MCF 10A (cell line): ENCODE measurements around the gene SERF2. TPM values are rescaled to one million over a fixed set of nuclear protein-coding genes. Genes with fewer than 3 reads are reported as not detected.
"Not testable (repeated sequence)": the region's sequence is repeated elsewhere in the genome, so short reads cannot be mapped to it uniquely, and the experiment has no call there.

Source experiments
- BruUV-seq: library from RNA; stranded (reverse); fragments of 400-500 nt; replicated peaks from 2 replicates; lab custom pipeline; 2021; lab: Mats Ljungman, UMichigan
- CTCF ChIA-PET: fragments of 300-600 bp; sonication (Branson Sonifier 250); formaldehyde crosslinking; extraction: SDS; loops from one replicate; lab custom pipeline; 2021; ENCODE audit warnings: antibody characterized with exemption, inconsistent platforms; lab: Yijun Ruan, JAX
- POLR2A ChIA-PET: fragments of 300-600, 350-650 bp; sonication (Branson Sonifier 250); formaldehyde crosslinking; extraction: SDS; loops from one replicate; lab custom pipeline; 2020; ENCODE audit warnings: antibody characterized with exemption, inconsistent platforms; lab: Yijun Ruan, JAX
- DNase-seq: peaks from one replicate; pipeline ENCODE4 v3.0.0-alpha.2; 2018; ENCODE audit not compliant: unreplicated experiment
- H3K27ac Mint-ChIP-seq: one replicate; pipeline ENCODE4 v1.8.0; 2022; ENCODE audit warnings: mild to moderate bottlenecking, low read depth, mixed read lengths; ENCODE audit not compliant: unreplicated experiment
- H3K27me3 Mint-ChIP-seq: one replicate; pipeline ENCODE4 v1.8.0; 2022; ENCODE audit warnings: mixed read lengths; ENCODE audit not compliant: insufficient read depth, unreplicated experiment
- H3K36me3 Mint-ChIP-seq: one replicate; pipeline ENCODE4 v1.8.0; 2022; ENCODE audit warnings: mild to moderate bottlenecking, moderate library complexity, mixed read lengths; ENCODE audit not compliant: insufficient read depth, unreplicated experiment
- H3K4me1 Mint-ChIP-seq: one replicate; pipeline ENCODE4 v1.8.0; 2022; ENCODE audit warnings: mixed read lengths; ENCODE audit not compliant: insufficient read depth, unreplicated experiment
- H3K4me3 Mint-ChIP-seq: one replicate; pipeline ENCODE4 v1.8.0; 2022; ENCODE audit warnings: mild to moderate bottlenecking, moderate library complexity, mixed read lengths; ENCODE audit not compliant: unreplicated experiment
- H3K9me3 Mint-ChIP-seq: one replicate; pipeline ENCODE4 v1.8.0; 2022; ENCODE audit warnings: mixed read lengths; ENCODE audit not compliant: unreplicated experiment
- CTCF ChIP-seq: fragments of 200-600 bp; IDR thresholded peaks from one replicate; pipeline ENCODE4 v1.8.0; 2022; ENCODE audit warnings: antibody characterized with exemption, mild to moderate bottlenecking; ENCODE audit not compliant: unreplicated experiment
- intact Hi-C: fragments of 100-400 bp; cut with micrococcal nuclease; formaldehyde crosslinking; loops from 2 replicates; pipeline ENCODE4 v1.14.1; 2022
- total RNA-seq: library from RNA; stranded (reverse); gene quantifications from 2 replicates; pipeline ENCODE4 v1.2.3, GENCODE V29; 2022

SERF2 gene
- total RNA-seq, 1 experiment from 2014 or later = 717 TPM

GRCh38 chr15:43799945-43800285, 7.8 kb downstream of the SERF2 start, which contains the start of gene SERINC4:
Gene SERINC4 (minus strand): TSS chr15:43800220. CDS start chr15:43799986, 234 bp downstream.
- H3K27me3 Mint-ChIP-seq = no peaks in the 10 kb centered on the region
- TF ChIP-seq CTCF = no peak
- no peaks in the 10 kb centered on the region for H3K9me3 Mint-ChIP-seq
- CTCF ChIA-PET = interaction anchor here (0.6 kb wide), 1 partner anchor 30 kb away, joined by 3 read pairs; no protein-coding TSS in a partner anchor
- peak within 1 kb of the TSS; percentile 97 for H3K27ac Mint-ChIP-seq
- H3K36me3 Mint-ChIP-seq = peaks cover 72% of the 10 kb centered on the region
- peak within 1 kb of the TSS; percentile 90 for H3K4me3 Mint-ChIP-seq
- DNase-seq = peak; percentile 5
- BruUV-seq = no TSS peak
- intact Hi-C loops = no loop called here
- POLR2A ChIA-PET = interaction anchor here (0.6 to 13.7 kb wide), 13 partner anchors 9 to 737 kb away, joined by 3 to 162 read pairs (median 5); partner anchors contain the start of genes EIF3J, ELL3, MFAP1 and SERF2
- peaks cover 33% of the 10 kb centered on the region for H3K4me1 Mint-ChIP-seq

GRCh38 chr15:43800286-43801141, 8.4 kb downstream of the SERF2 start, which contains the start of gene HYPK:
Gene HYPK (plus strand): TSS chr15:43800599. CDS start chr15:43800623, 24 bp downstream.
- peak; percentile 87 for DNase-seq
- CTCF ChIA-PET = interaction anchor here (0.6 kb wide), 2 partner anchors 30 to 360 kb away, joined by 3 to 4 read pairs; no protein-coding TSS in a partner anchor
- peaks cover 33% of the 10 kb centered on the region for H3K4me1 Mint-ChIP-seq
- POLR2A ChIA-PET = interaction anchor here (0.5 to 13.7 kb wide), 15 partner anchors 9 to 737 kb away, joined by 3 to 162 read pairs (median 5); partner anchors contain the start of genes EIF3J, ELL3, MFAP1 and SERF2
- BruUV-seq = TSS peak; percentile 54
- H3K27ac Mint-ChIP-seq = peak within 1 kb of the TSS; percentile 97
- H3K4me3 Mint-ChIP-seq = peak within 1 kb of the TSS; percentile 90
- no peaks in the 10 kb centered on the region for H3K27me3 Mint-ChIP-seq
- peaks cover 72% of the 10 kb centered on the region for H3K36me3 Mint-ChIP-seq
- TF ChIP-seq CTCF = no peak
- no peaks in the 10 kb centered on the region for H3K9me3 Mint-ChIP-seq
- intact Hi-C loops = no loop called here

- H3K27me3 Mint-ChIP-seq, intact Hi-C loops, BruUV-seq, H3K27ac Mint-ChIP-seq, H3K4me3 Mint-ChIP-seq, H3K9me3 Mint-ChIP-seq, DNase-seq: not testable (repeated sequence)
- POLR2A ChIA-PET = interaction anchor here (1.3 to 8.6 kb wide), 3 partner anchors 12 to 26 kb away, joined by 5 to 99 read pairs (median 42); partner anchors contain the start of genes ELL3, MFAP1, SERF2 and WDR76
- CTCF ChIA-PET = interaction anchor here (0.8 to 1.2 kb wide), 2 partner anchors 9 to 79 kb away, joined by 3 read pairs; no protein-coding TSS in a partner anchor
- Mint-ChIP-seq H3K4me1 (peaks cover 24% of the 10 kb centered on the region), H3K36me3 (peaks cover 76% of the 10 kb centered on the region)
Observed at GRCh38 chr15:43802676-43803075, 10.6 kb downstream of the SERF2 start.

GRCh38 chr15:43808435-43808950, 16.4 kb downstream of the SERF2 start:
- ChIA-PET CTCF (interaction anchor here (0.9 to 1.4 kb wide), 2 partner anchors 32 to 38 kb away, joined by 3 to 4 read pairs; partner anchors contain the start of gene ELL3), POLR2A (interaction anchor here (1.4 to 2.6 kb wide), 2 partner anchors 8 to 15 kb away, joined by 3 to 14 read pairs; partner anchors contain the start of genes HYPK and SERINC4)
- Mint-ChIP-seq H3K27ac (no peak overlapping the region), H3K4me1 (no peaks in the 10 kb centered on the region), H3K27me3 (no peaks in the 10 kb centered on the region), H3K36me3 (peaks cover 92% of the 10 kb centered on the region), H3K9me3 (no peaks in the 10 kb centered on the region), H3K4me3 (no peak overlapping the region)
- no peak for DNase-seq
- no peak for TF ChIP-seq CTCF
- BruUV-seq = no TSS peak
- intact Hi-C loops = no loop called here
